HG02798 (cell line): ENCODE results near the gene SQSTM1.
A peak's percentile ranks its signal among the peaks of the same experiment; 100 is the strongest.
"Not testable (repeated sequence)": the region's sequence is repeated elsewhere in the genome, so short reads cannot be mapped to it uniquely, and the experiment has no call there.

Source experiments
- ATAC-seq: cut with Tn5 transposase; IDR thresholded peaks from one replicate; pipeline ENCODE4 v1.9.1; 2021; ENCODE audit warnings: mild to moderate bottlenecking; ENCODE audit not compliant: unreplicated experiment, poor library complexity

SQSTM1 gene

DNA sequence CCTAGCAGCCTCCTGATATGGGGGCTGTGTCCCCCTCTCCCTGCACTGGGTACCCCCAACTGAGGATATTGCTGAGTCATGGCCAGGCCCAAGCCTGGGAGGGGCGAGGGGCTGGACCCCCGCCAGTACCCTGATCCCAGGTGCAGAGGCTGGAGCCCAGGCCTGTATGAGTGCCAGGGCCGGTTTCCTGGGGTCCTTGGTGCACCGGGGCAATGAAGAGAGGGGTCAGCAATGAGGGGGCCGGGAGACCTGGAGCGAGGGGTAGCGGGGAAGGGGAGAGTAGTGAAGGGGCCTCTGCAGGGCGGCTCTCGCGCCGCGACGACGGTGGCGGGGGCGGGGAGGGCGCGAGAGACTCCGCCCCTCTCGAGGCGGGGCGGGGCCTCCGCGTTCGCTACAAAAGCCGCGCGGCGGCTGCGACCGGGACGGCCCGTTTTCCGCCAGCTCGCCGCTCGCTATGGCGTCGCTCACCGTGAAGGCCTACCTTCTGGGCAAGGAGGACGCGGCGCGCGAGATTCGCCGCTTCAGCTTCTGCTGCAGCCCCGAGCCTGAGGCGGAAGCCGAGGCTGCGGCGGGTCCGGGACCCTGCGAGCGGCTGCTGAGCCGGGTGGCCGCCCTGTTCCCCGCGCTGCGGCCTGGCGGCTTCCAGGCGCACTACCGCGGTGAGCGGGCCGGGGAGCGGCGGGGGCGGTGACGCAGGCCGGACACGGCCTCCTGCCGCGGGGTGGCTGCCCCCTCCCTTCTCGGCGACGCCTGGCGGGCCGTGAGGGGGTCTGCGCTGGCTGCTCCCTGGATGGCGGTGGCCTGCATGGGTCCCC is at the start of gene SQSTM1:
Gene SQSTM1, plus strand, starts transcription at position 423 of the 815 bp plus-strand sequence. Its CDS starts 32 bp downstream, at position 455.
- ATAC-seq, result peak; percentile 46

DNA sequence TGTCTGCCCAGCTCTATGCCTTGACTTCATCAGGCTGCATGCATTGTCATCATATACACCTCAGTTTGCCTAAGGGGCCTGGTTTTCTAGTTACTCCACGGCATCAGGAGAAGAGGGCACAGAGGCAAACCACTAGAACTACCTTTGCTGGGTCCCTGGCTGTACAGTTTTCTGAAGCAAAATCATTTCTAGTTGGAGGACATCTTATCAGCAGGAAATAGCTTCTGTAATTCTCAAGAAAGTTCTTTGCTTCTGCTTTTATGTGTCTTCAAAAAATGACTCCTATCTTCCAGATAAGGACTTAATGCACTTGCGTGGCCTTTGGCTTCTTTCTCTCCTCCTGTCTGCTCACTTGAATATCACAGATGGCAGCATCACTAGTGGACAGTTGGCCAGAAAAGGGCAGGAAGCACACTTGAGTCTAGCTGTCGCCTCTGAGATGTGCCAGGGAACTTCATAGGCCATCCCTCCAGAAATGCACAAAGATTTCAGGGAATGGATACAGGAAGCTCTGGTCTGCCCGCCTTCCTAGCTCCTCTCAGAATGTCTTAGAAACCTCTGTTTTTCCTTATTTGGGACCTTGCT is 49.3 kb upstream of the SQSTM1 start:
- ATAC-seq, result no peak

DNA sequence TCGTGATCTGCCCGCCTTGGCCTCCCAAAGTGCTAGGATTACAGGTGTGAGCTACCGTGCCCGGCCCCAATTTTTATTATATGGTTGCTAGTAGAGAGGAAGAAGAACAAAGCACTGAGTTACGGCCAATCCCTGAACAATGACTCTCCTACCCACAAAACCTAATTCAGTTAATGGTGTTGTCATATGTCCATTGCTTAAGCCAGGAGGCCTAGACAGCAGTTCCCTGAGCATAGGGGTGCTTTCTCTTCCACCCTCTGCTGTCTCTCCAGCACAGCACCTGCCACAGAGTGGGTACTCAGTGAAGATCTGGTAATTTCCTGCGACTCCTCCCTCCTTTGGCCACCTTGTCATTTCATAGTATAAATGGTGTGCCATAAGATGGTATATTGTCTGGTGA is 48.4 kb upstream of the SQSTM1 start:
- ATAC-seq, result no peak

- no peak for ATAC-seq
These were observed 47.0 kb upstream of the SQSTM1 start for GRCh38 chr5:179773686-179774040.

DNA sequence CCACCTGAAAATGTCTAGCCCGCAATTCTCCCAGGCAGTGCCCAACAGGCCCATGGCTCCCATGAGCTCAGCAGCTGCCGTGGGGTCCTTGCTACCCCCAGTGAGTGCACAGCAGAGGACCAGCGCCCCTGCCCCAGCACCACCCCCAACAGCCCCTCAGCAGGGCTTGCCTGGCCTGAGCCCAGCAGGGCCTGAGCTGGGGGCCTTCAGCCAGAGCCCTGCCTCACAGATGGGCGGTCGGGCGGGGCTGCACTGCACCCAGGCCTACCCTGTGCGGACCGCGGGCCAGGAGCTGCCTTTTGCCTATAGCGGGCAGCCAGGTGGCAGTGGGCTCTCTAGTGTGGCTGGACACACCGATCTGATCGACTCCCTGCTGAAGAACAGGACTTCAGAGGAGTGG is 46.3 kb upstream of the SQSTM1 start:
- no peak for ATAC-seq

DNA sequence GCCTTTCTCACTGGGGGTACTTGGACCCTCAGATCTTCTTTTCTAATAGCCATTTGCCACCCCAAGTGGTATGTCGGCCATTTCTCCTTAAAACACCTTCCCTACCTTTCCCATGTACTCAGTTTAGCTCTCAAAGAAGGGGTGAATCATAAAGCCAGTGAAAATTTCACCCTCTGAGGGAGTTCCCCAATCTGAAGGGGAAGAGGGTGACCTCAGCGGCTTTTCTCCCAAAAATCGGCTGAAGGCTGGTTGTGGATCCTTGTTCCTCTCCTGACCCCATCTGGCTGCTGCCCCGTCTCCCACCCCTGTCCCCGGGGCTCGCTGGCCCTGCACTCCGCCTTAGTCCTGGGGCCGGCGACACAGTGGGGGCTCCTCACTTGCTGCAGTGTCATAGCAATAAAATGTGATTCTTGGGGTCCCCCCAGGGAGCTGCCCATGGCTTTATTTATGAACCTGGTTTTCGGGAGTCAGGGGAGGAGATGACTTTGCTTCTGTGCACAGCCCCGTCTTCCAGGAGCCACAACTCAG is 44.2 kb upstream of the SQSTM1 start:
- ATAC-seq, result no peak

DNA sequence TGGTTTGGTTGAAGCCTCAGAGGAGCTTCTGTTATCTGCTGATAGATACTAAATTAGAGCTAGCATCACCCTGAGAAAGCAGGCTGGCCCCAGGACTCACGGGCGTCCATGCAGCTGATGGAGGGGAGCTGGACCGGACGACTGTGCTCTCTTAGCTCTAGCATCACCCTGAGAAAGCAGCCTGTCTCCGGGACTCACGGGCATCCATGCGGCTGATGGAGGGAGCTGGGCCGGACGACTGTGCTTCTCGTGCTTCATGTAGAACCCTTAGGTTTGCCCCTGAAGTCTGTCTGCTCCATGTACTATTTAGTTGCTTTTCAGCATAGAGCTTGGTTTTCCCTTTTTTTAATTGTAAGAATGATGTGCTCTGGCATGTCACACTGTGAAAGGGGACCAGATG is 43.2 kb upstream of the SQSTM1 start:
- ATAC-seq, result no peak

DNA sequence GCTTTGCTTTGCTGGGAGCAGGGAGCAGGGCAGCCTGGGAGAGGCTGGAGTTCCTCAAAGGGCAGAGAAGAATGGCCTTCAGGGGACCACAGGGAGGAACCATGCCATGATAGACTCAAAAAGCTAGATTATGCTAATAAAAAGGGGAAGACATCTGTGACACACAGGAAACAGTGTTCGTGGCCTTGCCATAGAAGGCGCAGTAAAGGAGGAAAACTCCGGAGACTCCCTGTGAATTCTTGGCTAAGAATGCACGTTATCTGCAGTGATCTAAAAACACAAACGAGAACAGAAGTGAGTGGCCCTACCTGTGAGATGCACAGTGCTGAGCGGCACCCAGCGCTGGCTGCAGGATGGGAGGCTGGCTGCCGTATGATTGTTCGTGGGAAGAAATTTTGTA is 42.8 kb upstream of the SQSTM1 start:
- no peak for ATAC-seq

- no peak for ATAC-seq
These were observed 42.1 kb upstream of the SQSTM1 start for GRCh38 chr5:179778591-179778990.

GRCh38 chr5:179779826-179780225 is 40.9 kb upstream of the SQSTM1 start:
- no peak for ATAC-seq

GRCh38 chr5:179780362-179780761 is 40.3 kb upstream of the SQSTM1 start:
- no peak for ATAC-seq

DNA sequence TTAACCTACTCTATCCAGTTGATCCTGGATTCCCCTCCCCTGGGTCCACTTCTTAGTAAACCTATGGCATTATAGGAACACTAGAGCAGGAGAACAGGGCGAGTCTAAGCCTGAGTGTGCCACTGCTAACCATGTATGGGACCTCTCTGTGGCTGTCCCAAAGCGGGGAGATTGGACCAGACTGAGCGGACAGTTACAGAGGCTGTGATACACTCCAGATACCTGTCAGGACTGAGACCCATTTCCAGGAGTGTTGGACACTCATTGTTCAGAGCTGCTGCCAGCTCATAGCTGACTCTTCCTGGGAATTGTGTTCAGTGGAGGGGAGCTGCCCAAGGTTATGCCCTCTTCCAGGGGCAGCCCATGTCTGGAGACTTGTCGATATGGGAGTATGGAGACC is 38.9 kb upstream of the SQSTM1 start:
- no peak for ATAC-seq

GRCh38 chr5:179783128-179783527 is 37.6 kb upstream of the SQSTM1 start:
- ATAC-seq, result no peak

GRCh38 chr5:179786861-179787260 is 33.8 kb upstream of the SQSTM1 start:
- no peak for ATAC-seq

GRCh38 chr5:179788193-179788854 is 32.4 kb upstream of the SQSTM1 start:
- no peak for ATAC-seq

- ATAC-seq, result not testable (repeated sequence)
These were observed 31.4 kb upstream of the SQSTM1 start for GRCh38 chr5:179789278-179789677.

DNA sequence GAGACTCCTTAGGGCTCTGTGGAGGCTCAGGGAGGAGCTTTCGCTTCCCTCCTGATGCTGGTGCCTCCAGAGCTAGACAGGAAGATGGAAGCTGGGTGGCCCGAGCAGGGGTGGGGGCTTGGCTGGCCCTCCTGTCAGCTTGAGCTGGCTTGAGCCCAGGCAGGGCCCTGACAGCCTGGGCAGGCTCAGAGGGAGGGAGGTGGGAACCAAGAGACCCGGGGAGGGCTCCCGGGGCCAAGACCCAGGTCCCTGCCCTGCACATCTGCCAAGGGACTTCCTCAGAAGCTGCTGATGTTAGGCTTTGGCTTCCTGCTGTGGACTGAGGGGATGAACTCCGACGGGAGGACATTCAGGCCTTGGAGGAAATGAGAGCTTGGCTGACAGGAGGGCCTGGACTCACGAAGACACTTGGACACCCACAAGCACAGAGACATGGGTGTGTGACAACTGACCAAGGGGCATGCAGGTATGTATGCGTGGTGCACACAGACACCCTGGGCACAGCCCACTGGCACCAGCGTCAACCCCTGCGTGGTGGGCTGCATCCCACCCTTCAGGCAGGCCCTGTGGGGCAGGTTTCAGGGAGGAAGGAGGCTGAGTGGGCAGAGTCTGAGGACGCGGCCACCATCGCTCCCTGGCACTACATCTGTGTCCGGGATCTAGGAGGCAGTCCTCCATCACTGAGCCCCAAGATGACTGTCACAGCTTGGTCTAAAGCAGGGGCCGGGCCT is 28.7 kb upstream of the SQSTM1 start:
- ATAC-seq, result no peak

DNA sequence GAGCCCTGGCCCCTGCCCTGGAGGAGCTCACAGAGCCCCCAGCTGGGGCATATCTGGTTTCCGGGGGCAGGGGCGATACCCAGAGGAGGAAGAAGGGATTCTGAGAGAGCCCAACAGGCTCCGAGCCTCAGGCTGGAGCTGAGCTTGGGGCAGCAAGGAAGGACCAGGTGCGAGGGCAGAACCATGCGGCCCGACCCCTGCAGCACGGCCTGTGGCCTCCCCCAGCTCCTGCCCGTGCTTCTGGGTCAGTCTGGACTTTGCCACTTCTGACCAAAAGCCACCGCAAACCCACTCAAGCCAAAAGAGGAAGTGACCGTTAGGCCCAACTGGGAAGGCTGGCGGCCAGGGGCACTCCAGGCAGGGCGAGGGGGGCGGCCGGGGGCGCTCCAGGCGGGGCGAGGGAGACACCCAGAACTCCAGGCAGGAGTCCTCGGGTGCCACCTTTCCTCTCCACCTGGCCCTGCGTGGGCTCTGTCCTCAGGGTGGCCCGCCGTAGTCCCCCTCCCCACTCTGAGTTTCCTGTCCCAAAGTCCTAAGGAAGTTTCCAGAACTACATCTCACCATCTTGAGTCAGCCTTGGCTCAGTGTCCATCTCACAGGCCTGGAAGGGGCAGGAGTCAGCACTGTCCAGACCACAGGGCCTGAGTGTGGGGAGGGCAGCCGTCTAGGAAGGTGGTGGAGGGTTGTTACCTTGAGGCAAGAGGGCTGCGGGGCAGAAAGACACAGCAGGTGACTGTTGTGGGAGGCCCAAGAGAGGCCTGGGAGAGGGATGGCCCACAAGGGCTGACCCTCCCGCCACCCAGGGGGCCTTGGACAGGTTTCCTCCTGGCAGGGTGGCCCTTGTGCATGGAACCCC is 27.9 kb upstream of the SQSTM1 start:
- no peak for ATAC-seq

DNA sequence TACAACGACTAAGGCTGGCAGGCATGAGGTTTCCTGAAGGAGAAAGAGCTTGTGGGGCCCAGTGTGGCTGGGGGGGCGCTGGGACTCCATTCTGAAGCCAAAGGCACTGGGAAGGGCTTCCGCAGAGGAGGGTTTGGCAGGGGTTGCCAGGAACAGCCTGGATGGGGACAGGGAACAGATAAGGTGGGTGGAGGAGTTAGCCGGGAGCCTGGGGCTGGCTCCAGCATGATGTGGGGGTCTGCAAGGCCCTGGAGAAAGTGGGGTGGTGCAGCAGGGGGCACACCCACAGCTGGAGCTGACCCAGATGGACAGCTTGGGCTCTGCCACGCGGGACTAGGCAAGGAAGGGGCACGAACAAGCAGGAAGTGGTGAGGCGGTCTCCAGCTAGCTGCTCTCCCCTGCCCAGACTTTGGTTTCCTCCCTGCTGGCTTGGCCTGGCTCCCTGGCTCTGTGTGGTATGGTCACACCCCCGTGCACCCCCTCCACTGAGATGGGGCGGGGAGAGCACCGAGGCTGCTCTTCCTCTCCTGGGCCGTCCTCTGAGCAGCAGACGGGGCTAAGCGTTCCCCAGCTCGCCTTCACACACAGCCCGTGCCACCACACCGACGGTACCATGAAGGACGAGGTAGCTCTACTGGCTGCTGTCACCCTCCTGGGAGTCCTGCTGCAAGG is 27.1 kb upstream of the SQSTM1 start, which contains the start of gene LTC4S:
Gene LTC4S, plus strand, starts transcription at position 519 of the 672 bp plus-strand sequence. Its CDS starts 95 bp downstream, at position 614.
- ATAC-seq, result no peak
